HepG2 (cell line): Measurements from ENCODE around the gene HCLS1.

Source experiments
- HIVEP1 ChIP-seq: sonication (generic); formaldehyde crosslinking; IDR thresholded peaks from 2 replicates; pipeline ENCODE4 v1.4.0; 2020; ENCODE audit warnings: mild to moderate bottlenecking, missing genetic modification reagents
- MED13 ChIP-seq: sonication (generic); formaldehyde crosslinking; IDR thresholded peaks from 2 replicates; pipeline ENCODE4 v1.5.0; 2020; ENCODE audit warnings: missing genetic modification reagents
- RBM22 ChIP-seq: fragments of 200-400 bp; formaldehyde crosslinking; optimal IDR thresholded peaks from 2 replicates; pipeline ENCODE3; 2017; ENCODE audit warnings: mild to moderate bottlenecking, low read length, moderate library complexity
- ZNF484 ChIP-seq: sonication (generic); formaldehyde crosslinking; IDR thresholded peaks from 2 replicates; pipeline ENCODE4 v1.5.1; 2020; ENCODE audit warnings: mild to moderate bottlenecking, low read depth, missing genetic modification reagents, borderline replicate concordance
- TF ChIP-seq, protein P1 (sequence below): IDR thresholded peaks from 2 replicates; pipeline ENCODE4 v1.6.1; 2016; ENCODE audit warnings: missing biosample characterization, missing genetic modification reagents, low read depth
- TF ChIP-seq, protein P2 (sequence below): sonication (generic); formaldehyde crosslinking; IDR thresholded peaks from 2 replicates; pipeline ENCODE4 v1.5.0; 2020; ENCODE audit warnings: mild to moderate bottlenecking, missing genetic modification reagents, moderate library complexity

DNA sequence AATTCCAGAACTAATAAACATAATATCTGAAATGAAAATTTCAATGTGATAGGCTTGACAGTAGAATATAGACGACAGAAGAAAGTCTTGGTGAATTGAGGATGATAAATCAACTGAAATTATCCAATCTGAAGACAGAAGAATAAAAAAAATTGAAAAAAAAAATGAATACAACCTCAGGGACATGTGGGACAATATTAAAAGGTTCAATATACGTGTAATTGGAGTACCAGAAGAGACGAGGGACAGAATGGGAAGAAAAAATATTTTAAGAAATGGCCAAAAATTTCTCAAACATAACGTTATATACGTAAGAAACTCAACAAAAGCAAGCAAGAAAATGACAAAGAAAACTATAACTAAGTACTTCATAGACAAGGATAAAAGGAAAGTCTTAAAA is 43.3 kb upstream of the HCLS1 start:
- TF ChIP-seq ZNF484 (CRISPR knock-in tag) (no peak), RBM22 (no peak), MED13 (CRISPR knock-in tag) (no peak), HIVEP1 (CRISPR knock-in tag) (no peak)
- TF ChIP-seq, protein P1, sequence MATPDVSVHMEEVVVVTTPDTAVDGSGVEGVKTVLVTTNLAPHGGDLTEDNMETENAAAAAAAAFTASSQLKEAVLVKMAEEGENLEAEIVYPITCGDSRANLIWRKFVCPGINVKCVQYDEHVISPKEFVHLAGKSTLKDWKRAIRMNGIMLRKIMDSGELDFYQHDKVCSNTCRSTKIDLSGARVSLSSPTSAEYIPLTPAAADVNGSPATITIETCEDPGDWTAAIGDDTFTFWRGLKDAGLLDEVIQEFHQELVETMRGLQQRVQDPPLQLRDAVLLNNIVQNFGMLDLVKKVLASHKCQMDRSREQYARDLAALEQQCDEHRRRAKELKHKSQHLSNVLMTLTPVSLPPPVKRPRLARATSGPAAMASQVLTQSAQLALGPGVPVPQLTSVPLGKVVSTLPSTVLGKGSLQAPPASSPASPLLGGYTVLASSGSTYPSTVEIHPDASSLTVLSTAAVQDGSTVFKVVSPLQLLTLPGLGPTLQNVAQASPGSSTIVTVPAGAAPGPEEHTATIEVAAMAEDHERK (CRISPR knock-in tag), result no peak
- TF ChIP-seq, protein P2, sequence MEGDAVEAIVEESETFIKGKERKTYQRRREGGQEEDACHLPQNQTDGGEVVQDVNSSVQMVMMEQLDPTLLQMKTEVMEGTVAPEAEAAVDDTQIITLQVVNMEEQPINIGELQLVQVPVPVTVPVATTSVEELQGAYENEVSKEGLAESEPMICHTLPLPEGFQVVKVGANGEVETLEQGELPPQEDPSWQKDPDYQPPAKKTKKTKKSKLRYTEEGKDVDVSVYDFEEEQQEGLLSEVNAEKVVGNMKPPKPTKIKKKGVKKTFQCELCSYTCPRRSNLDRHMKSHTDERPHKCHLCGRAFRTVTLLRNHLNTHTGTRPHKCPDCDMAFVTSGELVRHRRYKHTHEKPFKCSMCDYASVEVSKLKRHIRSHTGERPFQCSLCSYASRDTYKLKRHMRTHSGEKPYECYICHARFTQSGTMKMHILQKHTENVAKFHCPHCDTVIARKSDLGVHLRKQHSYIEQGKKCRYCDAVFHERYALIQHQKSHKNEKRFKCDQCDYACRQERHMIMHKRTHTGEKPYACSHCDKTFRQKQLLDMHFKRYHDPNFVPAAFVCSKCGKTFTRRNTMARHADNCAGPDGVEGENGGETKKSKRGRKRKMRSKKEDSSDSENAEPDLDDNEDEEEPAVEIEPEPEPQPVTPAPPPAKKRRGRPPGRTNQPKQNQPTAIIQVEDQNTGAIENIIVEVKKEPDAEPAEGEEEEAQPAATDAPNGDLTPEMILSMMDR (CRISPR knock-in tag), result no peak
